ENCODE data around the gene P2RY14.
A peak's percentile ranks its signal among the peaks of the same experiment; 100 is the strongest.
"Not testable (repeated sequence)": the region's sequence is repeated elsewhere in the genome, so short reads cannot be mapped to it uniquely, and the experiment has no call there.

P2RY14 gene

GRCh38 chr3:151234825-151235224 is 43.5 kb downstream of the P2RY14 start:
- no peak for TF ChIP-seq CTCF (IDR thresholded peaks at IDR 0.05; ENCODE audit: low read depth, low read length)
- no peak for DNase-seq (ENCODE audit: extremely low read depth, low read depth)

- no peak for TF ChIP-seq CTCF (IDR thresholded peaks at IDR 0.05; ENCODE audit: low read depth, low read length)
- DNase-seq (ENCODE audit: extremely low read depth, low read depth), result no peak
Measured at GRCh38 chr3:151232991-151233390, 45.4 kb downstream of the P2RY14 start.

GRCh38 chr3:151232403-151232802 is 45.9 kb downstream of the P2RY14 start:
- not testable (repeated sequence) for DNase-seq (ENCODE audit: extremely low read depth, low read depth)

- DNase-seq (ENCODE audit: extremely low read depth, low read depth), result no peak
- TF ChIP-seq CTCF (IDR thresholded peaks at IDR 0.05; ENCODE audit: low read depth, low read length), result no peak
Measured at GRCh38 chr3:151230646-151231045, 47.7 kb downstream of the P2RY14 start.

- peak; percentile 25 for DNase-seq (ENCODE audit: extremely low read depth, low read depth)
- TF ChIP-seq CTCF (IDR thresholded peaks at IDR 0.05; ENCODE audit: low read depth, low read length), result no peak
Measured at GRCh38 chr3:151228666-151229040, 49.7 kb downstream of the P2RY14 start.

- TF ChIP-seq CTCF (IDR thresholded peaks at IDR 0.05; ENCODE audit: low read depth, low read length), result peak; percentile 89
- peak; percentile 58 for DNase-seq (ENCODE audit: extremely low read depth, low read depth)
Measured at GRCh38 chr3:151227807-151228665, 50.3 kb downstream of the P2RY14 start.

GRCh38 chr3:151227266-151227806 is 51.0 kb downstream of the P2RY14 start:
- TF ChIP-seq CTCF (IDR thresholded peaks at IDR 0.05; ENCODE audit: low read depth, low read length), result no peak
- DNase-seq (ENCODE audit: extremely low read depth, low read depth), result no peak

Measured in AG09319 (cell line).